Measurements from ENCODE around the gene U2AF2. TPM values are rescaled to one million over a fixed set of nuclear protein-coding genes. Genes with fewer than 3 reads are reported as not detected.

The U2AF2 gene
- total RNA-seq, 2 experiments from 2014 or later, result 285 to 293 TPM

DNA sequence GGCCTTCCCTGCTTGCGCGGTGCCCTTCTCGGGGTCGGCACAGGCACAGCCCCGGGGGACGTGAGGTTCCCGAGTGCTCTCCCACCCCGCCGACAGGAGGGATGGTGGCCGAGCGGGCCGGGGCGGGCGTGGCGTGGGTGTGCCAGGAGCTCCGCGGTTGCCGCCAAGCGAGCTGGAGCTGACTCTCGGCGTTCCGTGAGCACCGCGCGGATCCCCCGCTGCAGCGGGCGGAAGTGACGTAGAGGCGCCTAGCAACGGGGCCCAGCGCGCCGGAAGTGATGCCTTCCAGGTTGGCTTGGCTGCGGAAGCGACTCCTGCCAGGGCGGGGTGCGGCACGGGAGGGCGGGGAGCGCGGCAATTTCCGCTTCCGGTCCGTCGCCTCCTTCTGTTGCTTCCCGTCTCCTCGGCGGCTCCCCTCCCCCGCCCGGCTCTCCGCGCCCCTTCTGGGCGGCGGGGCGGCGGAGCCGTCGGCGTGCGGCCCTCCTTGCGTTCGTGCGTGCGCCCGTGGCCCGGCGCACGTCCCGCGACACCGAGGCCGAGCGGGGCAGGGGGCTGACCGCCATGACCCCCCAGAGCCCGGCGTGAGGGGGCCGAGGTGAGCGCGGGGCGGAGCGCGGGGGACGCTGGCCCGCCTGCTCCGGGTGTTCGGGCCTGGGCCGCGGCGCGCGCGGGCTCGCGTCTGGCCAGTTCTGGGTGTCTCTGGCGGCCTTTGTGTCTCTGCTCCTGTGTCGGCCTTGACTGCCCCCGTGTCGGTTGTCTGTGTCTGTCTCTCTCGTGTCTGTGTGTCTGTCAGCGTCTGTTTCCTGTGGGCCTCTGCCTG lies 20.2 kb downstream of the U2AF2 start, which contains the start of gene EPN1:
Gene EPN1, plus strand, starts transcription at position 386 of the 820 bp plus-strand sequence. CDS start 3,402 bp downstream, outside the sequence.
- Mint-ChIP-seq H3K4me3 (peak within 1 kb of the TSS; percentile 99), H3K9me3 (no peaks in the 10 kb centered on the region), H3K4me1 (ENCODE audit: low read depth) (peaks cover 68% of the 10 kb centered on the region), H3K27ac (peak within 1 kb of the TSS; percentile 91), H3K36me3 (ENCODE audit: low read depth) (peaks cover 28% of the 10 kb centered on the region), H3K27me3 (ENCODE audit: low read depth) (no peaks in the 10 kb centered on the region)
- CTCF ChIA-PET, result no interaction called here
- peak; percentile 98 for DNase-seq
- intact Hi-C loops (cut with micrococcal nuclease), result loop anchor here (1.0 to 2.0 kb wide), 2 partner anchors 20 to 40 kb away; partner anchors contain the start of gene U2AF2

- Mint-ChIP-seq H3K9me3 (no peaks in the 10 kb centered on the region), H3K27me3 (ENCODE audit: low read depth) (no peaks in the 10 kb centered on the region), H3K4me1 (ENCODE audit: low read depth) (peaks cover 69% of the 10 kb centered on the region), H3K4me3 (peak overlapping the region; percentile 99), H3K36me3 (ENCODE audit: low read depth) (peaks cover 26% of the 10 kb centered on the region), H3K27ac (peak overlapping the region; percentile 91)
- intact Hi-C loops (cut with micrococcal nuclease), result loop anchor here (1.0 to 2.0 kb wide), 2 partner anchors 21 to 41 kb away; partner anchors contain the start of gene U2AF2
- no peak for DNase-seq
- CTCF ChIA-PET, result no interaction called here
These were observed 21.0 kb downstream of the U2AF2 start for GRCh38 chr19:55675661-55676354.

DNA sequence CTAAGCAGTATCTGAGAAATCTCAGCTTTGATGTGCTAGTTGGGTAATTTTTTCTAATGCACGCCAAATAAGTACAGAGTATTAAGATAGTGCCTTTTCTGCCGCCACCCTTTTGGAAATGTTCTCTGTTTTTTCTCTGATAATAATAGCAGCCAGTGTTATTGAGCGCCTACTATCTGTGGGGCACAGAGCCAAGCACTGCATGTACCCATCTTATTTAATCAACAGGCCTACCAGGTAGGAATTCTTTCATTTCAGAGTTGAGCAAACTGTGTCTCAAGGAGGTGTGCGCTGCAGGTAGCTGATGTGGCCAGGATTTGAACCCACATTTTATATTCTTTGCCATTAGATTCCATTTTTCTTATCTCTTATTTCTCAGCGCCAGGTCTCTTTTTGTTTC lies 21.5 kb downstream of the U2AF2 start:
- no peak for DNase-seq
- Mint-ChIP-seq H3K36me3 (ENCODE audit: low read depth) (peaks cover 23% of the 10 kb centered on the region), H3K4me3 (peak overlapping the region; percentile 99), H3K27ac (peak overlapping the region; percentile 32), H3K4me1 (ENCODE audit: low read depth) (peaks cover 64% of the 10 kb centered on the region), H3K27me3 (ENCODE audit: low read depth) (no peaks in the 10 kb centered on the region), H3K9me3 (no peaks in the 10 kb centered on the region)
- CTCF ChIA-PET, result no interaction called here
- intact Hi-C loops (cut with micrococcal nuclease), result no loop called here

DNA sequence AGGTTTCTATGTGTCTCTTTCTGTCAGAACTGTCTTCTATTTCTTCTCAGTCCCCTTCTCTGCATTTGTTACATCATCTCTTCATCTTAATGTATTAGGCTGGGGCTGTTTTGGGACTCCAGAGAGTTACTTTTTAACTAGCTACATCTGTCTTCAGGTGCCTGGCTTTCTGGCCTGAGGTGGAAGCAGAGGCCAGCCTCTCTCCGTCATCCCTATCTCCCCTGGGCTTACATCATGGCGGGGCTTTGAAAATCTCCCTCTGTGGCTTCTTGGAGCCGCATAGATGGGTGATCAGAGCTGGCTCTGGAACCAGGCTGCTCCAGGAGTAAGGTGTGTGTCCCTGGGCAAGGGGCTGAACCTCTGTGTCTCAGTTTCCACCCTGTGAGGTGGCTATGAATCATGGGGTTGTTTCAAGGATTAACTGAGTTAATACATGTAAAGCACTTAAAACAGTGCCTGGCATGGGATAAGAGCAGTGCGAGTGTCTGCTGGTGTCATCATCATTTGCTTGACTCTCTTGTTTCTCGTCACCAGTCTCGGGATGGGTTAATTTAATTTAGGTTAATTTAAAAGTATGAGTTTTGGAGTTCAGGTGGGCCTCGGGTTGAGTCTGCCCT lies 22.2 kb downstream of the U2AF2 start:
- Mint-ChIP-seq H3K4me3 (peak overlapping the region; percentile 99), H3K9me3 (no peaks in the 10 kb centered on the region), H3K36me3 (ENCODE audit: low read depth) (peaks cover 22% of the 10 kb centered on the region), H3K4me1 (ENCODE audit: low read depth) (peaks cover 62% of the 10 kb centered on the region), H3K27ac (peak overlapping the region; percentile 39), H3K27me3 (ENCODE audit: low read depth) (no peaks in the 10 kb centered on the region)
- peak; percentile 25 for DNase-seq
- intact Hi-C loops (cut with micrococcal nuclease), result no loop called here
- CTCF ChIA-PET, result no interaction called here

DNA sequence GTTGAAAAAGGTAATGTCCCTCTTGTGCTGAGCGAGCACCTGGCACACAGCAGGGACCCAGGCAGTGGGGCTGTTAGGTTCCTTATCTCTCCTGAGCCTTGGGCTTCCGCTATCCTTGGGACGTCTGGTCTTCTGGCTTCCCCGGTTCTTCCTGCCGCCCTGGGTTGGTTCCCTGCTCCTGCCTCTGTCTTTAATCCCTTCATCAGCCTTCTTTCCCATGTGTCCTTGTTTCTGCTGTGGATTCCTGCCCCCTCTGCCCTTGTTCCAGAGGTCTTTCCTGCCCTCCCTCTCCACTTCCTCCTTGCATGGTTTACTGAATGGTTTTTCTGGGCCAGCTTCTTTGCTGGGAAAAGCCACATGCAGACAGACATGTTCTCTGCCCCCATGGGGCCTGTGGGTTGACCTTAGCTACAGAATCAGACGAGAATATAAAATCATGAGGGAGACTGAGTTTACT lies 22.8 kb downstream of the U2AF2 start:
- H3K9me3 Mint-ChIP-seq, result no peaks in the 10 kb centered on the region
- H3K27ac Mint-ChIP-seq, result peak overlapping the region; percentile 11
- intact Hi-C loops (cut with micrococcal nuclease), result no loop called here
- CTCF ChIA-PET, result no interaction called here
- no peak for DNase-seq
- H3K4me3 Mint-ChIP-seq, result no peak overlapping the region
- H3K27me3 Mint-ChIP-seq (ENCODE audit: low read depth), result no peaks in the 10 kb centered on the region
- H3K4me1 Mint-ChIP-seq (ENCODE audit: low read depth), result peaks cover 60% of the 10 kb centered on the region
- H3K36me3 Mint-ChIP-seq (ENCODE audit: low read depth), result peaks cover 18% of the 10 kb centered on the region

GRCh38 chr19:55678121-55678671 lies 23.4 kb downstream of the U2AF2 start:
- Mint-ChIP-seq H3K36me3 (ENCODE audit: low read depth) (peaks cover 17% of the 10 kb centered on the region), H3K9me3 (no peaks in the 10 kb centered on the region), H3K27me3 (ENCODE audit: low read depth) (no peaks in the 10 kb centered on the region), H3K4me3 (no peak overlapping the region), H3K4me1 (ENCODE audit: low read depth) (peaks cover 59% of the 10 kb centered on the region), H3K27ac (no peak overlapping the region)
- CTCF ChIA-PET, result no interaction called here
- DNase-seq, result no peak
- intact Hi-C loops (cut with micrococcal nuclease), result no loop called here

DNA sequence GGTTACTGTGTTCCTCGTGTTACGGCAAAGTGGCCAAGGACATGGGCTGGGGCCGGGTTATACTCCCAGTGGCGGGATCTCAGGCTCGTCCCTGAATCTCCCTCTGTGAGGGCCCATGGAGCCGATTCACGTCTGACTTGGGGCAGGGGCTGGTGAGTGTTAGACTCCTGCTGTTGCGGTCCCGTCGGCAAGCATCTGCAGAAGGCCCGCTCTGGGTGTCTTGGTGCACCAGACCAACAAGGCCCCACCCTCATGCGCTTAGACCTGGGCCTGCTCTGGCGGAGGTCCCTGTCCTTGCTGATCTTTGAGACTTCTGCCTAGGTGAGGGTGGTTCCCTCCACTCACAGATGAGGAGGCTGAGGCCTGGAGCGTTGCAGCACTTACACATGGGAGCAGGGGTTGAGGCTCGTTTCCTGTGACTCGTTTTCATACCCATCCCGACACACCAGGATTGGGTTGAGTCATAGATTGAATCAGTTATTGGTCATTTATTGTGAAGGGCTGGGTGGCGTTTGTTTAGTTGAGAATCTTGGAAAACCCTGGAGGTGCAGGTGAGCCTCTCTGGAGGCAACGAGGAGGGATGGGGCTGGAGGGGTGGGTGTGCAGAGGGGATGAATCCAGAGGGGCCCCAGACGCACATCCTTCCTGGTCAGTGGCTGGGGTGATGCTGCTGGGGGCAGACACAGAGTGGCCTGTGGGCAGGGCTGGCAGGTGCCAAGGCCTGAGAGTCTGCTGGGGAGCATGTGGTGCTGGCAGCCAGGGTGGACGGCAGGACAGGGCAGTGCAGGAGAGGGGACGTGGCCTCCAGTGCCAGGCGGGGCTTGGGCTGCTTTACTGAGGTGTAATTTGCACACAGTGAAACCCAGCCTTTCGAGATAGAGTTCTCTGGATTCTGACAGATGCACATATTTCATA lies 24.8 kb downstream of the U2AF2 start:
- intact Hi-C loops (cut with micrococcal nuclease), result no loop called here
- no peak overlapping the region for H3K4me3 Mint-ChIP-seq
- H3K27me3 Mint-ChIP-seq (ENCODE audit: low read depth), result no peaks in the 10 kb centered on the region
- CTCF ChIA-PET, result no interaction called here
- no peak overlapping the region for H3K27ac Mint-ChIP-seq
- H3K4me1 Mint-ChIP-seq (ENCODE audit: low read depth), result peaks cover 48% of the 10 kb centered on the region
- H3K9me3 Mint-ChIP-seq, result no peaks in the 10 kb centered on the region
- peaks cover 10% of the 10 kb centered on the region for H3K36me3 Mint-ChIP-seq (ENCODE audit: low read depth)
- no peak for DNase-seq

DNA sequence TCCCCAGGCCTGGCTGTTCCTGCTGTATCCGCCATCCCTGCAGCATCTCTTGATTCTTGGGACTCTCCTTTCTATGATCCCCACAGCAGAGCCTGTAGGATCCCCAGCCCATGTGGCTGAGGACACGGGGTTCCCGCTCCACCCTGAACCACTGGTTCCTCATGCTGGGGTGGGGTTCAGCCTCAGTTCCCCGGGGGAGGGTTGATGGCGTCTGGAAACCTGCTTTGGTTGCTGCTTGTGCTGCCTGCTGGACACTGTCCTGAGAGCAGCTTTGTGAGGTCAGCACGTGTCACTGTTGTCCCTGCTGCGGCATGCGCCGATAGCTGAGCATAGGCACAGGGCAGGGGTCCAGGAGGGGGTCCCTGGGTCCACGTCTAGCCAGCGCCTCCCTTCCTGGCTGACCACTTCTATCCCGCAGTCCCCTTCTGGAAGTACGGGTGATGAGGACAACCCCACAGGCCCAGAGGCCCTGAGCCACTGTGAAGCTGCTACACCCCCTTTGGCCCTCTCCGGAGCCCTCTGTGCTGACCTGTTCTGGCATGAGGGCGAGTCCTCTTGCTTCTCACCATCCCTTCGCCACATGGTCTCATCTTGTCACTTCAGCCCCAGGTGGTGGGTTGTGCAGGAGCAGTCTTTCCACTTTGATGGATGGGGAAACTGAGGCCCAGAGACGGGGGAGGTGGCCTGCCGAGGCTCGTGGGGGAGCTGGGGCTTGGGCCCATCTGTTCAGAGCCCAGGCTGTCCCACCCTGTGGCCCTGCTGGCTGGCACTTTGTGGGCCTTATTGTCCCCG lies 25.7 kb downstream of the U2AF2 start:
- no peak overlapping the region for H3K27ac Mint-ChIP-seq
- intact Hi-C loops (cut with micrococcal nuclease), result no loop called here
- CTCF ChIA-PET, result no interaction called here
- H3K36me3 Mint-ChIP-seq (ENCODE audit: low read depth), result peaks cover 8% of the 10 kb centered on the region
- H3K9me3 Mint-ChIP-seq, result no peaks in the 10 kb centered on the region
- H3K4me1 Mint-ChIP-seq (ENCODE audit: low read depth), result peaks cover 47% of the 10 kb centered on the region
- H3K27me3 Mint-ChIP-seq (ENCODE audit: low read depth), result no peaks in the 10 kb centered on the region
- H3K4me3 Mint-ChIP-seq, result no peak overlapping the region
- DNase-seq, result no peak

GRCh38 chr19:55681131-55682092 lies 26.6 kb downstream of the U2AF2 start:
- DNase-seq, result no peak
- no peaks in the 10 kb centered on the region for H3K9me3 Mint-ChIP-seq
- H3K27ac Mint-ChIP-seq, result no peak overlapping the region
- no peak overlapping the region for H3K4me3 Mint-ChIP-seq
- peaks cover 8% of the 10 kb centered on the region for H3K36me3 Mint-ChIP-seq (ENCODE audit: low read depth)
- CTCF ChIA-PET, result interaction anchor here (0.6 kb wide), 1 partner anchor 632 kb away, joined by 4 read pairs; no protein-coding TSS in a partner anchor
- H3K27me3 Mint-ChIP-seq (ENCODE audit: low read depth), result no peaks in the 10 kb centered on the region
- intact Hi-C loops (cut with micrococcal nuclease), result no loop called here
- H3K4me1 Mint-ChIP-seq (ENCODE audit: low read depth), result peaks cover 41% of the 10 kb centered on the region
